C4-2B (cell line): ENCODE data around the gene KL.

Experiments
- ZFX ChIP-seq: fragments of 450-650 bp; IDR thresholded peaks from 2 replicates; pipeline ENCODE4 v1.6.1; 2017
- TF ChIP-seq, protein P1 (sequence below): fragments of 450-650 bp; conservative IDR thresholded peaks from 2 replicates; pipeline ENCODE4 v1.5.1; 2017; ENCODE audit warnings: mild to moderate bottlenecking

DNA sequence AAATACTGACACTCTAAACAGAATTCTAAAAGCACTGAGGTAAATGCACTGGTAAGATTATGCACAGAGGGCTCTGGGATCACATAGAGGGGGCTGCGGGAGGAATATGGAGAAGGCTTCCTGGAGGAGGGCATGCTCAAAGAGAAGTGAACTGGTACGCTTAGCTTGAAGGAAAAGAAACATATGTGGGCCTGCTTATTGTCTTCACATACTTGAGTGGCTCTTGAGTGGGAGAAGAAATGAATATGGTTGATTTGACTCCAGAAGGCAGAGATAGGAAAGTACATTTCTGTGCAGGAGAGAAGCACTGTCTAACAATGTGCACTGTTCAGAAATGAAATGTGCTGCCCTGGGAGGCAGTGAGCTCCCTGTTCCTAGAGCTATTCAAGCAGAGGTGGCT, 91.1 kb downstream of the KL start:
- TF ChIP-seq, protein P1, sequence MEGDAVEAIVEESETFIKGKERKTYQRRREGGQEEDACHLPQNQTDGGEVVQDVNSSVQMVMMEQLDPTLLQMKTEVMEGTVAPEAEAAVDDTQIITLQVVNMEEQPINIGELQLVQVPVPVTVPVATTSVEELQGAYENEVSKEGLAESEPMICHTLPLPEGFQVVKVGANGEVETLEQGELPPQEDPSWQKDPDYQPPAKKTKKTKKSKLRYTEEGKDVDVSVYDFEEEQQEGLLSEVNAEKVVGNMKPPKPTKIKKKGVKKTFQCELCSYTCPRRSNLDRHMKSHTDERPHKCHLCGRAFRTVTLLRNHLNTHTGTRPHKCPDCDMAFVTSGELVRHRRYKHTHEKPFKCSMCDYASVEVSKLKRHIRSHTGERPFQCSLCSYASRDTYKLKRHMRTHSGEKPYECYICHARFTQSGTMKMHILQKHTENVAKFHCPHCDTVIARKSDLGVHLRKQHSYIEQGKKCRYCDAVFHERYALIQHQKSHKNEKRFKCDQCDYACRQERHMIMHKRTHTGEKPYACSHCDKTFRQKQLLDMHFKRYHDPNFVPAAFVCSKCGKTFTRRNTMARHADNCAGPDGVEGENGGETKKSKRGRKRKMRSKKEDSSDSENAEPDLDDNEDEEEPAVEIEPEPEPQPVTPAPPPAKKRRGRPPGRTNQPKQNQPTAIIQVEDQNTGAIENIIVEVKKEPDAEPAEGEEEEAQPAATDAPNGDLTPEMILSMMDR: no peak
- no peak for TF ChIP-seq ZFX
